Measurements from ENCODE around the gene SEC14L2.

SEC14L2 gene

GRCh38 chr22:30396871-30397655, at the start of gene SEC14L2:
Gene SEC14L2, plus strand, starts transcription at chr22:30397018. Its CDS starts 99 bp downstream, at chr22:30397117.
- DNase-seq (ENCODE audit: low spot score): peak; percentile 80

GRCh38 chr22:30347255-30347892, 49.4 kb upstream of the SEC14L2 start:
- DNase-seq (ENCODE audit: low spot score): no peak

GRCh38 chr22:30348404-30348803, 48.4 kb upstream of the SEC14L2 start:
- DNase-seq (ENCODE audit: low spot score): no peak

- no peak for DNase-seq (ENCODE audit: low spot score)
Measured at GRCh38 chr22:30348809-30349208, 48.0 kb upstream of the SEC14L2 start.

GRCh38 chr22:30351226-30351625, 45.6 kb upstream of the SEC14L2 start:
- no peak for DNase-seq (ENCODE audit: low spot score)

GRCh38 chr22:30354644-30355043, 42.2 kb upstream of the SEC14L2 start:
- DNase-seq (ENCODE audit: low spot score): no peak

- DNase-seq (ENCODE audit: low spot score): peak; percentile 95
Measured at GRCh38 chr22:30356449-30357235, 40.2 kb upstream of the SEC14L2 start, which contains the start of the genes CCDC157 and SF3A1. Gene CCDC157, plus strand, starts transcription at chr22:30357007. Its CDS starts 8,994 bp downstream, at chr22:30366001. Gene SF3A1, minus strand, starts transcription at chr22:30356894. Its CDS starts 102 bp downstream, at chr22:30356792.

GRCh38 chr22:30357236-30357570, 39.6 kb upstream of the SEC14L2 start:
- DNase-seq (ENCODE audit: low spot score): no peak

- DNase-seq (ENCODE audit: low spot score): no peak
Measured at GRCh38 chr22:30357650-30358215, 39.1 kb upstream of the SEC14L2 start.

- no peak for DNase-seq (ENCODE audit: low spot score)
Measured at GRCh38 chr22:30358541-30358940, 38.3 kb upstream of the SEC14L2 start.

- no peak for DNase-seq (ENCODE audit: low spot score)
Measured at GRCh38 chr22:30361916-30362650, 34.7 kb upstream of the SEC14L2 start.

GRCh38 chr22:30362651-30363281, 34.1 kb upstream of the SEC14L2 start:
- peak; percentile 63 for DNase-seq (ENCODE audit: low spot score)

GRCh38 chr22:30365891-30366290, 30.9 kb upstream of the SEC14L2 start:
- no peak for DNase-seq (ENCODE audit: low spot score)

- no peak for DNase-seq (ENCODE audit: low spot score)
Measured at GRCh38 chr22:30368420-30368819, 28.4 kb upstream of the SEC14L2 start.

GRCh38 chr22:30370641-30371230, 26.1 kb upstream of the SEC14L2 start:
- no peak for DNase-seq (ENCODE audit: low spot score)

GRCh38 chr22:30371321-30371720, 25.5 kb upstream of the SEC14L2 start:
- no peak for DNase-seq (ENCODE audit: low spot score)

GRCh38 chr22:30371981-30372380, 24.8 kb upstream of the SEC14L2 start:
- DNase-seq (ENCODE audit: low spot score): peak; percentile 43

GRCh38 chr22:30372915-30373314, 23.9 kb upstream of the SEC14L2 start:
- no peak for DNase-seq (ENCODE audit: low spot score)

GRCh38 chr22:30373331-30374325, 23.2 kb upstream of the SEC14L2 start:
- DNase-seq (ENCODE audit: low spot score): no peak
